ENCODE measurements around the gene PCYT2. TPM values are rescaled to one million over a fixed set of nuclear protein-coding genes. Genes with fewer than 3 reads are reported as not detected.

PCYT2 gene
- total RNA-seq, 1 experiment from 2014 or later: 51.5 TPM

- TF ChIP-seq REST (IDR thresholded peaks at IDR 0.05; ENCODE audit: low read depth): no peak
- TF ChIP-seq SRF (IDR thresholded peaks at IDR 0.05; ENCODE audit: low read depth): no peak
Observed at GRCh38 chr17:81911277-81911961, at the start of gene PCYT2 (continued).

GRCh38 chr17:81960130-81960958 is 49.1 kb upstream of the PCYT2 start:
- Histone ChIP-seq H3K4me3 (replicated peaks in 1 of 2; ENCODE audit: low read depth in 1 of 2, low read length in 2 of 2) (peak overlapping the region; percentile 50 to 69), H3K36me3 (ENCODE audit: control insufficient read depth in 1 of 2, insufficient read depth in 2 of 2, low read length in 2 of 2) (no peaks in the 10 kb centered on the region), H3K9ac (ENCODE audit: low read length) (peak overlapping the region; percentile 62), H3K79me2 (ENCODE audit: insufficient read depth, low read length) (no peaks in the 10 kb centered on the region), H2AFZ (ENCODE audit: low read depth, low read length, poor library complexity, severe bottlenecking) (peak overlapping the region; percentile 35), H3K27ac (ENCODE audit: low read depth, low read length) (peak overlapping the region; percentile 67; the same call in 1 of the 2 replicates), H3K27me3 (ENCODE audit: insufficient read depth, low read length) (no peaks in the 10 kb centered on the region), H3K4me2 (ENCODE audit: low read length) (peak overlapping the region; percentile 99), H3K9me2 (ENCODE audit: insufficient read depth) (no peaks in the 10 kb centered on the region), H3K9me3 (ENCODE audit: control insufficient read depth in 1 of 2, insufficient read depth in 1 of 2, low read depth in 1 of 2, low read length in 2 of 2) (no peaks in the 10 kb centered on the region), H3K4me1 (ENCODE audit: control insufficient read depth in 1 of 2, insufficient read depth in 2 of 2, low read length in 2 of 2) (peaks cover 11 to 19% of the 10 kb centered on the region in 2 experiments), H4K20me1 (ENCODE audit: insufficient read depth) (no peaks in the 10 kb centered on the region)
- intact Hi-C loops (cut with micrococcal nuclease): no loop called here
- CTCF ChIA-PET: interaction anchor here (1.0 to 3.1 kb wide), 14 partner anchors 8 to 139 kb away, joined by 3 to 151 read pairs (median 6); partner anchors contain the start of genes CENPX, DCXR, LRRC45 and MAFG
- POLR2A ChIA-PET: interaction anchor here (1.0 kb wide), 2 partner anchors 44 to 56 kb away, joined by 3 to 4 read pairs; no protein-coding TSS in a partner anchor
- peak; percentile 24 for ATAC-seq
- RAD21 ChIA-PET (ENCODE audit: low non-redundant PET in 1 of 2, low total read pairs in 2 of 2, uncharacterized antibody in 2 of 2, unreplicated experiment in 2 of 2): interaction anchor here (1.0 to 2.4 kb wide), 4 partner anchors 61 to 77 kb away, joined by 3 to 50 read pairs (median 25); partner anchors contain the start of genes CENPX (in 2 of the 2), LRRC45 (in 2 of the 2) and DCXR (in 1 of the 2)
- DNase-seq (ENCODE audit: low read depth, low spot score): no peak
- no TSS peak for BruUV-seq (replicated peaks)
- TF ChIP-seq EZH2phosphoT487 (IDR thresholded peaks at IDR 0.05; ENCODE audit: borderline replicate concordance): no peak
- TF ChIP-seq CTCF (IDR thresholded peaks at IDR 0.05 in 2 of 3, conservative IDR thresholded peaks at IDR 0.05 in 1 of 3; ENCODE audit: borderline replicate concordance in 1 of 3, insufficient read depth in 1 of 3, low read depth in 2 of 3, low read length in 2 of 3): no peak
- no peak for TF ChIP-seq TCF7L2 (IDR thresholded peaks at IDR 0.05; ENCODE audit: borderline replicate concordance, extremely low read depth, insufficient read depth, insufficient read length)
- TF ChIP-seq ZBTB33 (IDR thresholded peaks at IDR 0.05; ENCODE audit: extremely low read depth, insufficient replicate concordance, low read length): no peak
- no peak for TF ChIP-seq ATF3 (IDR thresholded peaks at IDR 0.05)
- TF ChIP-seq YY1 (IDR thresholded peaks at IDR 0.05; ENCODE audit: extremely low read depth, insufficient replicate concordance, low read depth, low read length): no peak
- no peak for TF ChIP-seq POLR2AphosphoS5 (IDR thresholded peaks at IDR 0.05; ENCODE audit: low read depth, low read length)
- no peak for TF ChIP-seq FOSL1 (IDR thresholded peaks at IDR 0.05; ENCODE audit: low read depth)
- no peak for TF ChIP-seq EZH2 (IDR thresholded peaks at IDR 0.05)
- TF ChIP-seq ZNF274 (IDR thresholded peaks at IDR 0.05; ENCODE audit: low read depth, low read length): no peak
- no peak for TF ChIP-seq JUND (IDR thresholded peaks at IDR 0.05)
